ENCODE measurements around the gene PEF1. TPM values are rescaled to one million over a fixed set of nuclear protein-coding genes. Genes with fewer than 3 reads are reported as not detected.

Gene PEF1
- total and polyA plus RNA-seq, 2 donors (not counting 1 experiment from before 2014, with no cell fraction given), result 36.7 to 49.4 TPM

GRCh38 chr1:31615414-31615813 is 29.3 kb downstream of the PEF1 start:
- Histone ChIP-seq H3K9ac (ENCODE audit: low read length) (no peak overlapping the region), H3K36me3 (replicated peaks in 1 of 2; ENCODE audit: control extremely low read depth in 1 of 2, control insufficient read depth in 1 of 2, extremely low read depth in 1 of 2, insufficient read depth in 2 of 2, low read length in 1 of 2) (no peaks in the 10 kb centered on the region), H3K79me2 (ENCODE audit: control insufficient read depth, insufficient read depth, low read length) (no peaks in the 10 kb centered on the region), H3K4me1 (ENCODE audit: control insufficient read depth in 2 of 2, insufficient read depth in 2 of 2, low read length in 2 of 2) (peaks cover 13 to 19% of the 10 kb centered on the region in 2 donors), H3K9me3 (ENCODE audit: control extremely low read depth in 1 of 3, control insufficient read depth in 2 of 3, insufficient read depth in 1 of 3, low read length in 2 of 3) (peaks cover 0 to 5% (median 0%) of the 10 kb centered on the region in 3 donors), H2AFZ (ENCODE audit: insufficient read depth, low read depth, low read length, poor library complexity, severe bottlenecking) (no peak overlapping the region), H3K4me2 (replicated peaks; ENCODE audit: low read depth, low read length, poor library complexity, severe bottlenecking) (no peak overlapping the region), H3K27me3 (replicated peaks in 1 of 4; ENCODE audit: control extremely low read depth in 1 of 4, control insufficient read depth in 3 of 4, insufficient read depth in 4 of 4, low read length in 3 of 4) (peaks cover 0 to 33% (median 14%) of the 10 kb centered on the region in 4 experiments), H3K27ac (ENCODE audit: low read length in 2 of 2) (no peak overlapping the region), H3K4me3 (ENCODE audit: control extremely low read depth in 1 of 5, extremely low read depth in 1 of 5, insufficient read depth in 1 of 5, low read depth in 2 of 5, low read length in 4 of 5) (no peak overlapping the region), H4K20me1 (ENCODE audit: control insufficient read depth, insufficient read depth, low read length, poor library complexity, severe bottlenecking) (no peaks in the 10 kb centered on the region)
- ChIA-PET CTCF (no interaction called here), POLR2A (no interaction called here)
- DNase-seq (no peak), ATAC-seq (ENCODE audit: low read depth) (no peak)
- no peak for TF ChIP-seq EZH2 (IDR thresholded peaks at IDR 0.05; ENCODE audit: borderline replicate concordance, insufficient read depth, low read depth, low read length, poor library complexity, severe bottlenecking)
- TF ChIP-seq, protein P1, sequence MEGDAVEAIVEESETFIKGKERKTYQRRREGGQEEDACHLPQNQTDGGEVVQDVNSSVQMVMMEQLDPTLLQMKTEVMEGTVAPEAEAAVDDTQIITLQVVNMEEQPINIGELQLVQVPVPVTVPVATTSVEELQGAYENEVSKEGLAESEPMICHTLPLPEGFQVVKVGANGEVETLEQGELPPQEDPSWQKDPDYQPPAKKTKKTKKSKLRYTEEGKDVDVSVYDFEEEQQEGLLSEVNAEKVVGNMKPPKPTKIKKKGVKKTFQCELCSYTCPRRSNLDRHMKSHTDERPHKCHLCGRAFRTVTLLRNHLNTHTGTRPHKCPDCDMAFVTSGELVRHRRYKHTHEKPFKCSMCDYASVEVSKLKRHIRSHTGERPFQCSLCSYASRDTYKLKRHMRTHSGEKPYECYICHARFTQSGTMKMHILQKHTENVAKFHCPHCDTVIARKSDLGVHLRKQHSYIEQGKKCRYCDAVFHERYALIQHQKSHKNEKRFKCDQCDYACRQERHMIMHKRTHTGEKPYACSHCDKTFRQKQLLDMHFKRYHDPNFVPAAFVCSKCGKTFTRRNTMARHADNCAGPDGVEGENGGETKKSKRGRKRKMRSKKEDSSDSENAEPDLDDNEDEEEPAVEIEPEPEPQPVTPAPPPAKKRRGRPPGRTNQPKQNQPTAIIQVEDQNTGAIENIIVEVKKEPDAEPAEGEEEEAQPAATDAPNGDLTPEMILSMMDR (IDR thresholded peaks at IDR 0.05), result no peak
- intact Hi-C loops (cut with micrococcal nuclease), result no loop called here
- Mint-ChIP-seq H3K4me1 (peaks cover 22% of the 10 kb centered on the region), H3K27ac (no peak overlapping the region), H3K27me3 (peaks cover 35% of the 10 kb centered on the region), H3K9me3 (ENCODE audit: insufficient read depth) (no peaks in the 10 kb centered on the region), H3K4me3 (no peak overlapping the region)
- WGBS (ENCODE audit: insufficient coverage), result 94% methylated on average over 1 of the region's 6 CpGs

DNA sequence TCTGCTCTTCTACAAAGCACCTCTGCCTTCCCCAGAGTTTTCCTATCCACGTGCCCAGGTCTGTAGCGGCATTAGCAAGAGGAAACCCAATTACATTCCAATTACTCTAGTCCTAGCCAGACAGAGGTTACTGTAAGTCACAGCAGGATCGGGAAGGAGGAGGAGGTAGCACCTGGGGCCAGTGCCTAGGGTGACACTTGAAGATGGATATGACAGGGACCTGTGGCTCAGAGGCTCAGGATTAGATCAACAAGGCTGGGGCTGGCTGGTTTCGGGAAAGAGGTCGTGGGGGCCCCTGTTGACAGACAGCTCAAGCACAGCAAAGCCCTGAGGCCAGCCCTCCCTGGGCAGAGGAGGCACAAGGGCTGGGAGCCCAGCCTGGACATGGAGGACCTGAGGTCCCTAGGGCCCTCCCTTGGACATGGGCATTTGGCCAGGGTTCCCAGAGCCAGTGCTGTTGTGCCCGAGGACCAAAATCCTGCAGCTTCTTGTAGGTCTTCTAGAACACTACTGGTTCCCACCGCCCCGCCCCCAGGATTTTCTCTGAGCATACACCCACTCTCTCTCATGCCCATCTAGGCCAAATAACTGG is 30.2 kb downstream of the PEF1 start:
- ATAC-seq (ENCODE audit: low read depth) (no peak), DNase-seq (no peak)
- no peak overlapping the region for H3K27ac Mint-ChIP-seq
- no peak overlapping the region for H3K9ac ChIP-seq (ENCODE audit: low read length)
- TF ChIP-seq, protein P1 (IDR thresholded peaks at IDR 0.05), result no peak
- TF ChIP-seq EZH2 (IDR thresholded peaks at IDR 0.05; ENCODE audit: borderline replicate concordance, insufficient read depth, low read depth, low read length, poor library complexity, severe bottlenecking), result no peak
- H3K4me3 Mint-ChIP-seq, result no peak overlapping the region
- no peak overlapping the region for H3K4me3 ChIP-seq (ENCODE audit: control extremely low read depth in 1 of 5, extremely low read depth in 1 of 5, insufficient read depth in 1 of 5, low read depth in 2 of 5, low read length in 4 of 5)
- H3K4me2 ChIP-seq (replicated peaks; ENCODE audit: low read depth, low read length, poor library complexity, severe bottlenecking), result no peak overlapping the region
- H3K27me3 Mint-ChIP-seq, result peaks cover 31% of the 10 kb centered on the region
- whole genome bisulfite sequencing (ENCODE audit: insufficient coverage), result 98% methylated on average over 6 of the region's 8 CpGs
- peaks cover 0 to 5% (median 0%) of the 10 kb centered on the region in 3 donors for H3K9me3 ChIP-seq (ENCODE audit: control extremely low read depth in 1 of 3, control insufficient read depth in 2 of 3, insufficient read depth in 1 of 3, low read length in 2 of 3)
- ChIA-PET POLR2A (interaction anchor here (0.5 kb wide), 1 partner anchor 31 kb away, joined by 4 read pairs; no protein-coding TSS in a partner anchor), CTCF (interaction anchor here (1.0 kb wide), 1 partner anchor 20 kb away, joined by 3 read pairs; no protein-coding TSS in a partner anchor)
- no peak overlapping the region for H2AFZ ChIP-seq (ENCODE audit: insufficient read depth, low read depth, low read length, poor library complexity, severe bottlenecking)
- peaks cover 13 to 17% of the 10 kb centered on the region in 2 donors for H3K4me1 ChIP-seq (ENCODE audit: control insufficient read depth in 2 of 2, insufficient read depth in 2 of 2, low read length in 2 of 2)
- peaks cover 0 to 31% (median 14%) of the 10 kb centered on the region in 4 experiments for H3K27me3 ChIP-seq (replicated peaks in 1 of 4; ENCODE audit: control extremely low read depth in 1 of 4, control insufficient read depth in 3 of 4, insufficient read depth in 4 of 4, low read length in 3 of 4)
- no peaks in the 10 kb centered on the region for H4K20me1 ChIP-seq (ENCODE audit: control insufficient read depth, insufficient read depth, low read length, poor library complexity, severe bottlenecking)
- H3K27ac ChIP-seq (ENCODE audit: low read length in 2 of 2), result no peak overlapping the region
- no peaks in the 10 kb centered on the region for H3K9me3 Mint-ChIP-seq (ENCODE audit: insufficient read depth)
- intact Hi-C loops (cut with micrococcal nuclease), result no loop called here
- H3K79me2 ChIP-seq (ENCODE audit: control insufficient read depth, insufficient read depth, low read length), result no peaks in the 10 kb centered on the region
- H3K36me3 ChIP-seq (replicated peaks in 1 of 2; ENCODE audit: control extremely low read depth in 1 of 2, control insufficient read depth in 1 of 2, extremely low read depth in 1 of 2, insufficient read depth in 2 of 2, low read length in 1 of 2), result no peaks in the 10 kb centered on the region
- peaks cover 19% of the 10 kb centered on the region for H3K4me1 Mint-ChIP-seq
